ENCODE results near the gene FAM135A. TPM values are rescaled to one million over a fixed set of nuclear protein-coding genes. Genes with fewer than 3 reads are reported as not detected.

FAM135A gene
- total RNA-seq, 2 donors from 2014 or later = 36.4 to 54.8 TPM

GRCh38 chr6:70375166-70375565 is 38.1 kb upstream of the FAM135A start:
- Histone ChIP-seq H3K27ac (no peak overlapping the region), H3K4me1 (no peaks in the 10 kb centered on the region), H3K9ac (ENCODE audit: low read depth in 2 of 2, low read length in 2 of 2) (no peak overlapping the region), H3K36me3 (no peaks in the 10 kb centered on the region), H3K9me3 (no peaks in the 10 kb centered on the region), H3K27me3 (no peaks in the 10 kb centered on the region), H3K4me3 (no peak overlapping the region)
- intact Hi-C loops (cut with DNase I) = no loop called here
- DNase-seq = no peak
- TF ChIP-seq CTCF (IDR thresholded peaks at IDR 0.05) = no peak

GRCh38 chr6:70375882-70376281 is 37.4 kb upstream of the FAM135A start:
- no peak for TF ChIP-seq CTCF (IDR thresholded peaks at IDR 0.05)
- no peak for DNase-seq
- intact Hi-C loops (cut with DNase I) = no loop called here

DNA sequence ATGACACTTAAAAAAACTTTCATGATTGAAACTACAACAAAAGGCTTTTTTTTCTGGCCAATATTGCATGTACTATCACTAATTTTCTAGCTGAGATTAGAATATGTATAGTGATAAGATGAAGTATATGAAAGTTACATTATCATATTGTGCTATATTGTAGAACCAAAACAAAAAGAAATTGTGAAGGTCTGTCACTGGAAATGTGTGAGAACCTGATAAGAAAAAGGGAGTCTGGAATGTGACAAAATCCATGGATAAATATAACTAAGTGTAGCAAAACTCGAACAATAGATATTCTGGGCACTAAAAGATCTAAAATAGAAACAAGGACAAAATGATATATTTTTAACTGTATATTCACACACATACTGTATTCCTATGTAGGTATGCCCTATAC is 36.7 kb upstream of the FAM135A start:
- no peak for TF ChIP-seq CTCF (IDR thresholded peaks at IDR 0.05)
- H3K36me3 ChIP-seq = no peaks in the 10 kb centered on the region
- H3K9me3 ChIP-seq = no peaks in the 10 kb centered on the region

More at GRCh38 chr6:70375882-70376281, 37.4 kb upstream of the FAM135A start:
- H3K36me3 ChIP-seq = no peaks in the 10 kb centered on the region
- no peaks in the 10 kb centered on the region for H3K9me3 ChIP-seq
- H3K9ac ChIP-seq (ENCODE audit: low read depth in 2 of 2, low read length in 2 of 2) = no peak overlapping the region
- H3K27ac ChIP-seq = no peak overlapping the region
- H3K4me3 ChIP-seq = no peak overlapping the region
- H3K4me1 ChIP-seq = no peaks in the 10 kb centered on the region
- H3K27me3 ChIP-seq = no peaks in the 10 kb centered on the region

DNA sequence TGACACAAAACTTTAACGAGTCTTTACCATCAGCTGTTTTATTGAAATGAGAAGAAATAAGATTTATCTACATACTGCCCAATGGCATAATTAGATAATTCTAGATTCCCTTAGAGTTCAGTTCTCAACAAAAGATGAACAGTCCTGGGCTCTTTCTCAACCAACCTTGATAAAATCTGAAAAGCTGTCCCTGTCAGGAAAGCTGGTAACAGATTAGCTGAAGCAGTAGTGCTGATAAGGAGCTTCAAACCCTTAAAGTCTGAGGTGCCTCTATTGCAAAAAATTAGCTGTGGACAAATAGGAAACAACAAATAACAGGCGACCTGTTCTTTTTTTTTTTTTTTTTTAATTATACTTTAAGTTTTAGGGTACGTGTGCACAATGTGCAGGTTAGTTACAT is 35.9 kb upstream of the FAM135A start:
- no peak for TF ChIP-seq CTCF (IDR thresholded peaks at IDR 0.05)
- Histone ChIP-seq H3K36me3 (no peaks in the 10 kb centered on the region), H3K9me3 (no peaks in the 10 kb centered on the region), H3K27me3 (no peaks in the 10 kb centered on the region), H3K9ac (ENCODE audit: low read depth in 2 of 2, low read length in 2 of 2) (no peak overlapping the region), H3K4me1 (no peaks in the 10 kb centered on the region), H3K4me3 (no peak overlapping the region), H3K27ac (no peak overlapping the region)
- no peak for DNase-seq
- intact Hi-C loops (cut with DNase I) = no loop called here

More for the DNA sequence above, 36.7 kb upstream of the FAM135A start:
- Histone ChIP-seq H3K27me3 (no peaks in the 10 kb centered on the region), H3K27ac (no peak overlapping the region), H3K4me1 (no peaks in the 10 kb centered on the region), H3K4me3 (no peak overlapping the region), H3K9ac (ENCODE audit: low read depth in 2 of 2, low read length in 2 of 2) (no peak overlapping the region)
- intact Hi-C loops (cut with DNase I) = no loop called here
- DNase-seq = no peak

- H3K9me3 ChIP-seq = no peaks in the 10 kb centered on the region
- no peak for DNase-seq
- intact Hi-C loops (cut with DNase I) = no loop called here
- no peaks in the 10 kb centered on the region for H3K27me3 ChIP-seq
- TF ChIP-seq CTCF (IDR thresholded peaks at IDR 0.05) = no peak
- no peak overlapping the region for H3K9ac ChIP-seq (ENCODE audit: low read depth in 2 of 2, low read length in 2 of 2)
- H3K27ac ChIP-seq = peak overlapping the region; percentile 1
- no peaks in the 10 kb centered on the region for H3K4me1 ChIP-seq
- no peak overlapping the region for H3K4me3 ChIP-seq
- no peaks in the 10 kb centered on the region for H3K36me3 ChIP-seq
Measured at GRCh38 chr6:70379473-70380013, 33.8 kb upstream of the FAM135A start.

Data from colonic mucosa (tissue), 4 donors.